GM12892 (cell line): ENCODE results near the gene CCR6.
"Not testable (repeated sequence)": the region's sequence is repeated elsewhere in the genome, so short reads cannot be mapped to it uniquely, and the experiment has no call there.

Source experiments
- POLR2A ChIP-seq: IDR thresholded peaks from 2 replicates; pipeline ENCODE4 v1.6.1; 2011; ENCODE audit warnings: low read depth, low read length, control low read depth
- POLR2AphosphoS5 ChIP-seq: IDR thresholded peaks from 2 replicates; pipeline ENCODE4 v1.6.1; 2011; ENCODE audit warnings: low read depth, low read length, control low read depth
- TAF1 ChIP-seq: IDR thresholded peaks from 2 replicates; pipeline ENCODE4 v1.6.1; 2011; ENCODE audit warnings: low read depth, mild to moderate bottlenecking, control low read depth, low read length, borderline replicate concordance

GRCh38 chr6:167167699-167168098 is 44.8 kb downstream of the CCR6 start:
- not testable (repeated sequence) for TF ChIP-seq POLR2A, TAF1, POLR2AphosphoS5
